ENCODE results near the gene CTBP2. TPM values are rescaled to one million over a fixed set of nuclear protein-coding genes. Genes with fewer than 3 reads are reported as not detected.
A peak's percentile ranks its signal among the peaks of the same experiment; 100 is the strongest.

The CTBP2 gene
- total and polyA plus RNA-seq, 8 donors, result 71.2 to 90.0 (median 84.1) TPM

GRCh38 chr10:125067764-125068163 is 92.6 kb downstream of the CTBP2 start:
- Histone ChIP-seq H3K27me3 (no peaks in the 10 kb centered on the region), H3K4me1 (peaks cover 20 to 34% of the 10 kb centered on the region in 2 donors), H3K4me3 (no peak overlapping the region), H3K9me3 (no peaks in the 10 kb centered on the region), H3K36me3 (peaks cover 0 to 10% of the 10 kb centered on the region in 2 donors), H3K27ac (no peak overlapping the region)
- no peak for TF ChIP-seq CTCF (IDR thresholded peaks at IDR 0.05)
- ATAC-seq, result no peak
- intact Hi-C loops (cut with DNase I), result no loop called here
- DNase-seq, result peak in 1 of 4 donors; percentile 51

- H3K4me1 ChIP-seq, result peaks cover 25 to 43% of the 10 kb centered on the region in 2 donors
- intact Hi-C loops (cut with DNase I), result no loop called here
- DNase-seq (peak in 1 of 4 donors; percentile 20), ATAC-seq (no peak)
- no peaks in the 10 kb centered on the region for H3K9me3 ChIP-seq
- no peak for TF ChIP-seq CTCF (IDR thresholded peaks at IDR 0.05)
- no peak overlapping the region for H3K4me3 ChIP-seq
- peaks cover 0 to 1% of the 10 kb centered on the region in 2 donors for H3K36me3 ChIP-seq
- no peak overlapping the region for H3K27ac ChIP-seq
- H3K27me3 ChIP-seq, result no peaks in the 10 kb centered on the region
Measured at GRCh38 chr10:125066764-125067450, 93.5 kb downstream of the CTBP2 start.

GRCh38 chr10:125064681-125065492 is 95.5 kb downstream of the CTBP2 start:
- Histone ChIP-seq H3K4me1 (peaks cover 41 to 63% of the 10 kb centered on the region in 2 donors), H3K27ac (peak overlapping the region; percentile 11 to 53), H3K4me3 (no peak overlapping the region), H3K9me3 (no peaks in the 10 kb centered on the region), H3K36me3 (no peaks in the 10 kb centered on the region), H3K27me3 (no peaks in the 10 kb centered on the region)
- intact Hi-C loops (cut with DNase I), result no loop called here
- no peak for TF ChIP-seq CTCF (IDR thresholded peaks at IDR 0.05)
- ATAC-seq, result peak; percentile 39
- DNase-seq, result peak in 1 of 4 donors; percentile 43

- H3K4me1 ChIP-seq, result peaks cover 41 to 76% of the 10 kb centered on the region in 2 donors
- intact Hi-C loops (cut with DNase I), result no loop called here
- TF ChIP-seq CTCF (IDR thresholded peaks at IDR 0.05), result no peak
- H3K4me3 ChIP-seq, result no peak overlapping the region
- ATAC-seq (no peak), DNase-seq (no peak)
- no peaks in the 10 kb centered on the region for H3K27me3 ChIP-seq
- no peak overlapping the region for H3K27ac ChIP-seq
- H3K9me3 ChIP-seq, result no peaks in the 10 kb centered on the region
- no peaks in the 10 kb centered on the region for H3K36me3 ChIP-seq
Measured at GRCh38 chr10:125063256-125063925, 97.0 kb downstream of the CTBP2 start.

- H3K4me1 ChIP-seq, result peaks cover 45 to 81% of the 10 kb centered on the region in 2 donors
- no peaks in the 10 kb centered on the region for H3K27me3 ChIP-seq
- ATAC-seq, result no peak
- intact Hi-C loops (cut with DNase I), result no loop called here
- no peak overlapping the region for H3K27ac ChIP-seq
- TF ChIP-seq CTCF (IDR thresholded peaks at IDR 0.05), result no peak
- H3K4me3 ChIP-seq, result no peak overlapping the region
- no peaks in the 10 kb centered on the region for H3K36me3 ChIP-seq
- H3K9me3 ChIP-seq, result no peaks in the 10 kb centered on the region
- DNase-seq, result peak in 1 of 4 donors; percentile 64
Measured at GRCh38 chr10:125062914-125063230, 97.5 kb downstream of the CTBP2 start.

Measured in left lung (tissue), 10 donors.